HG02981 (cell line): ENCODE data around the gene ZSCAN32.

ENCODE experiments used
- ATAC-seq: cut with Tn5 transposase; IDR thresholded peaks from one replicate; pipeline ENCODE4 v1.9.1; 2021; ENCODE audit warnings: mild to moderate bottlenecking, moderate library complexity; ENCODE audit not compliant: unreplicated experiment

The ZSCAN32 gene

DNA sequence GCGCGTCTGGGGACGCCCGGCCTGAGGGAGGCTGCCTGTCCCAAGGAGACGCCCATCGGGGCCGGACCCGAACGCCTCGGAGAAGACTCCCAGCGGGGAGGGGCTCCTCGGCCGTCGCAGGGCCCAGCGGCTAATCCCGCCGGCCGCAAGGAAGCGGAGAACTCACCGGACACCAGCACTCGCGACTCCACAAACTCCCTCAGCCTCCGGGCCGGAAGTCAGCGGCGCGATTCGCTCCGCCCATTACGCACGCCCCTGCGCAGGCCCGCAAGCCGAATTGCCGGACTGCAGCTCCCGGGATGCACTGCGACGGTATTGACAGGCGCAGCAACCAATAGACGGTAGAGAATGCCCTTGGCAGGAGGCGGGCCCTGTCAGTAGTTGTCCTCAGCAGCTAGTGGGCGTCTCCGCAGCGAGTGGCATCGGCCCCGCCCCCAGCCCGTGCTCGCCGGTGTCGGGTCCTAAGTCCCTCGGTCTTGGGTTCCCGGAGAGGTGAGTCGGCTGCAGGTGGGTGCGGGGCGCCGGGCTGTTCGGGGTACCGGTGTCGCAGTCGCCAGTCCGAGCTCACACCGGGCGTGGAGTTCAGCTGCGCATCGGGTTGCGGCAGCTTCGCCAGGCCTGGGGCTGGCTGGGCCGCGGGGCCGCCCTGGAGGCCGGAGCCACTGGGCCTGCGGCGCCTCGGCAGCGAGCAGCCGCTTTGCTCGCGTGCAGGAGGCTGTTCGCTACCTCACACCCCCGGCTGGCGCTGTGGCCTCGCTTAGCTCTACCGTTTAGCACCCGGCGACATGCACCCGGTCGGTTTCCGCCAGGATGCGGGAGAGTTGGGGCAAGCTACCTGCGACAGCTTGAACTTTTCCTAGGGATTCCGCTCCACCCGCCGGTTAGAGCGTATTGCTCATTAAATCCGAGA is at the start of gene ZSCAN32, which contains the start of gene ZNF174:
Gene ZSCAN32, minus strand, starts transcription at position 226 of the 910 bp plus-strand sequence. CDS start 3,447 bp downstream, outside the sequence.
Gene ZNF174, plus strand, starts transcription at position 437 of the 910 bp plus-strand sequence. CDS start 790 bp downstream, outside the sequence.
- peak; percentile 95 for ATAC-seq

DNA sequence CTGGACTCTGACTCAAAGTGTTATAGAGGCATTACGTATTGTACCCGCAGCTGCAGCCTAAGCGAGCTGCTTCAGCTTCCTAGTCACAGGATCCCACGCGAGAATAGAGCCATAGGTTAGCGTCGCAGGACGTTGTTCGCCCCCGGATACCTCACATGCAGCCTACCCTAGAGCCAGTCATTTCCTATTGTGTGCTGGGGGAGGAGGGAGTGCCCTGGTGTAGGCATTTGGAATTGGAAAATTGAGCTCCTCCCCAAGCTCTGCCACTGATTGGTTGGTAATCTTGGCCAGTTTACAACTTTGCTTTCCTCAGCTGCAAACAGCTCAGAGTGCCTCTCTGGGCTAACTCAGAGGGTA is 43.2 kb upstream of the ZSCAN32 start:
- peak; percentile 11 for ATAC-seq

DNA sequence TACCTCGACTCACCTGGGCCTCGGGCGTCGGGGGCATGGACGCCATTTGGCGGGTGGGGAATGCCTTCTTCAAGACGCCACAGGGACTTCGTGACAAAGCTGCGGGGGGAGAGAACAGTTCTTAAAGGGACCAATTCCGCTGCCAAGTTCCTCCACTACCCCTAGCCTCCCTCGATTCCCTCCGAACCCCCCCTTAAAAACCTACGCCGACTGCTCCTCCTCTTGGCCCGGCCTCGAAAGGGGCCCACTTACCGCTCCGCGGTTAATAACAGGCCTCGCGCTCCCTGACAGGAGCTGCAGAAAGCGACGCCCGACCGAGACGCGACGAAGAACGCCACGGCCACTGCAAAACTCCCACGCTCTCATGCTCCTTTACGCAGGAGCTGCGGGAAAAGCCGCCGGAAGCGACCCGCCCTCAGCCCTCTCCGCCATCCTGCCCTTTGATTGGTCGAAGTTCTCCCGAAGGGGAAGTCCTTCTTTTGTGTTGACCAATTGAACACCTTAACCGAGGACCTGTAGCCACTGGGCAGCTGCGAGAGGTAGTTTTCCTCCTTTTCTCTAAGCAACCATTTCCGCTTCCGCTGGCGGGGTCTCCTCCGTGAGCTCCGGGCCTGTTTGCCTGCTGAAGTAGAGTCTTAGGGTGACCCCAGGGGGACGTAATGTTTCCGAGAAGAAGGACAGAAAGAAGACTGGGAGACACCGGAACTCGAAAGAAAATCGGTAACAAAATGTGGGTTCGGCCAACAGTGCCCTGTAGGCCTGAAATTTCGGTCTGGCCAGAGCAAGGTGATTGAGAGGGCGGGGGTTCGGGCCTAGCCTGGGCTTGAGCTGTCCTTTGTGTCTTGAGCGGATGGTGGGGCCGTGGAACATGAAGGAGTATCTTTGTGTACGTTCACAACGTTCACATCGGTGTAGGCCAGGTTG is 42.6 kb upstream of the ZSCAN32 start, which contains the start of the genes NAA60 and ZNF597:
Gene NAA60, plus strand, starts transcription at position 573 of the 924 bp plus-strand sequence. CDS start 32,548 bp downstream, outside the sequence.
Gene ZNF597, minus strand, starts transcription at position 397 of the 924 bp plus-strand sequence. Its CDS starts 351 bp downstream, at position 46.
- peak; percentile 91 for ATAC-seq

DNA sequence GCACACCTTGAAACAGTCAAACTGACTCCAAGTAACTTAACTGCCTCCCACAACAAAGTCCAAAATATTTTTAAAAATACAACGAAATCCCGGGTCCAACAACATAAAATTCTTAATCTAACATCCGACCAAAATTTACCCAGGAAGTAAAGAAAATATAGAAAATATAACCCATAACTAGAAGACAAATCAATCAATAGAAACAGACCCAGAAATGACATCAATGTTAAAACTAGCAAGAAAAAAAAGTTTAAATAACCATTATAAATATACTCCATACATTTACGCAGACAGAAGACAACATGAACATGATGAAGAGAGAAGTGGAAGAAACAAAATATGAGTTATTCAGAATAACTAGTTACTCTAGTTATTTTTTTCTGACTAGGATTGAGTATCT is 38.8 kb upstream of the ZSCAN32 start:
- ATAC-seq, result no peak

GRCh38 chr16:3434373-3434772 is 33.6 kb upstream of the ZSCAN32 start:
- ATAC-seq, result no peak

DNA sequence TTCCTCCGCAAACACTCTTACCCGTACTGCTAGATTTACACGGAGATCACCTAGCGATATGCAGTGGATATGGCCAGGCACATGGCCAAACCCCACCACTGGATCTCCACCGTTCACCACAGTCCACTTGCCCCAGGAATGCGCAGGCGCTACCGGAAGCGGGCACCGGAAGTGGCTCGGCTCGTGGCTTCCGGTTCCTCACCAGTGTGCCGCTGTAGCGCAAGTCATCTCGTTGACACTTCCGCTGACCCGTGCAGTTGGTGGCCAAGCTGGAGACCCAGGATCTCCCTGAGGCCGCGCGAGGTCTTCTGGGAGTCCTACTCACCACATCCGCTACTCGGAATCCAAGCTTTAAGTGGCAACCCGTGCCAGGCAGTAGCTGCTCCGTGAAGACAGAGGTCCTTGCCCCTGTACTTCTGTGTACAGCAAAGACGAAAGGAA is 31.0 kb upstream of the ZSCAN32 start:
- no peak for ATAC-seq

DNA sequence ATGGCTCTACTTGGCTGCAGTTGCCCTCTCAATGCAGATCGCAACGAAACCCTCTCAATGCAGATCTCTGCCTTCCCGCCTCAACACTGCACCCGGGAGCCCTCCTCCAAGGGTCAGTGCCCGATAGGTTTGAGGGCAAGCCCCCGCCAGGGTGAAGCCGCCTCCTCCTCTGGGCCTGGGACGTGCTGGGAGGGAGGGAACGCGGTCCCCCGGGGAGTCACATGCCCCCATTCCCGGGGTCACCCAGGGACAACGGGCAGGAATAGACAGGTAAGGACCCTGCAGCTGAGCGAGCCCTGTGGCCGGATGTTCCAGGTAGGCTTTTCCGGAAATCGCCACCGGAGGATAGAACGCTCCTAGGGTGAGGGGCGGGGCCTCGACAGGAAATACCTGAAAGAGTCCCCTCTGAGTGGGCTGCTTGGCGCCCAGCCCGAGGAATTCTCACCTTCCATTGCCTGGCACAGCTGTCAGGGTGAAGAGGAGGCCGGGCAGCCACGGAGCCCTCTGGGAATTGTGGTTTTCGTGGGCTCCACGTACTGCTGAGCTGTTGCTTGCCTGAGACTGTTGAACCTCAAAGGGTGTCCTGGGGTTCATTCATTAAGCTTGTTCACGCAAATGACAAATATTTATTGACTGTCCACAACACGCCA is 13.1 kb upstream of the ZSCAN32 start:
- ATAC-seq, result no peak

DNA sequence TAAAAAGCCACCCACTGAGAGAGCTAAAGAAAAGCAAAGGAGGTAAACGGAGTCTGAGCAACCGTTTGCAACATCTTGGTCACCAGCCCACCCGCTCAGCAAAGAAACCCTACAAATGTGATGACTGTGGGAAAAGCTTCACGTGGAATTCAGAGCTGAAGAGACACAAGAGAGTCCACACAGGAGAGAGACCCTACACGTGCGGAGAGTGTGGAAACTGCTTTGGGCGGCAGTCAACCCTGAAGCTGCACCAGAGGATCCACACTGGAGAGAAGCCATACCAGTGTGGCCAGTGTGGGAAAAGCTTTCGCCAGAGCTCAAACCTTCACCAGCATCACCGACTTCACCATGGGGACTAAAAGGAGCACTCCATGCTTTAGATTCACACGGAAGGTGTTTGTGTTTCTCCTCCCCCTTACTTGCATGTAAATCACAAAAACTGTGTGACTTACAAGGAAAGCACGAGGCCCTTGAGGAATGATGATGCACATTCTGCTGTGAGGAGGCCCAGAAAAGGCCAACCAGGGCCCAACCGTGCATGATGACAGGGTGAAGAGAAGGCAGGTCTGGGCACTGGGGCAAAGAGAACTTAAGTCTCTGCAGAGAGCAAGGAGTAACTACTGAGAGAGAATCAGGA is 7.9 kb upstream of the ZSCAN32 start:
- ATAC-seq, result no peak

- ATAC-seq, result no peak
Observed at GRCh38 chr16:3401719-3402397, 1.1 kb upstream of the ZSCAN32 start.

GRCh38 chr16:3400446-3400778 is 392 bp downstream of the ZSCAN32 start:
- no peak for ATAC-seq

DNA sequence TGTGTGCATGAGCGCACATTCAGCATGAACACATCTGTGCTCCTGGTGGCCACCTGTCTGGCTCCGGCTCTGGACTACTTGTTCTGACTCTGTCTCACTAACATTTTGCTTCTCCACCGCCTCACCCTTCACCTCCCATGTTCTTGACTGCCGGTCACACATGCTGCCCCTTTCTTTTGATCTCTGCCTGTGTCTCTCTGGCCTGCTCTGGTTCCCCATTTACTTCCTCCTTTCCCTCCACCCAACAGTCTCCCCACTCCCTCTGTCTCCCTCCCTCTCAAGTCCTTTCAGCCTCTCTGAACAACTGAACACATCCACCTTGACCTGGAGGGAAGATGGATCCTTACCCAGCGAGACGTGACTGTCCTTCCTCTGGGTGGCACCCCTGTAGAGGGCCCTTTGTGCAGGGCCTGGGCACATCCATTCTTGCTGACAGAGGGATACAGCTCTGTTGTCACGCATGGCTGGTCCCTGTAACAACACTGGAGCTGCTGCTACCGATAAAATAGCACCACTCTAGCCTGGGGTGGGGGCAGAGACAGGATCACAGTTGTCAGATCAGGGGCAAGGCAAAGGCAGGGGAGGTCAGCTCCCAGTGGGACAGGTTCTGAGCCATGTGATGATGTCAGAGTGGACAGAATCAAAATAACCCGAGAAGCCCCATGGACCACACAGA is 11.0 kb downstream of the ZSCAN32 start:
- ATAC-seq, result no peak

- no peak for ATAC-seq
Observed at GRCh38 chr16:3388325-3388724, 12.5 kb downstream of the ZSCAN32 start.

DNA sequence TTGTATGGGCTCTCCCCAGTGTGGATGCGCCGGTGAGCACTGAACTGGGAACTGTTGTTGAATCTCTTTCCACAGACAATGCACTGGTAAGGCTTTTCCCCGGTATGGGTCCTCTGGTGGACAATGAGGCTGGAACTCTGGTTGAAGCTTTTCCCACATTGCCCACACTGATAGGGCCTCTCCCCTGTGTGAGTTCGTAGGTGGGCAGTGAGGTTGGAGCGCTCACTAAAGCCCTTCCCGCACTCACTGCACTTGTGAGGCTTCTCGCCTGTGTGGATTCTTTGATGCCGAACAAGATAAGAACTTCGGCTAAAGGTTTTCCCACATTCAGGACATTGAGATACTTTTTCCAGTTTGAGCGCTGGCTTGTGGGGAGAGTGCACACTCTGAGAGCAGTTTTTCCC is 17.8 kb downstream of the ZSCAN32 start:
- no peak for ATAC-seq

GRCh38 chr16:3377917-3378316 is 22.9 kb downstream of the ZSCAN32 start:
- no peak for ATAC-seq

DNA sequence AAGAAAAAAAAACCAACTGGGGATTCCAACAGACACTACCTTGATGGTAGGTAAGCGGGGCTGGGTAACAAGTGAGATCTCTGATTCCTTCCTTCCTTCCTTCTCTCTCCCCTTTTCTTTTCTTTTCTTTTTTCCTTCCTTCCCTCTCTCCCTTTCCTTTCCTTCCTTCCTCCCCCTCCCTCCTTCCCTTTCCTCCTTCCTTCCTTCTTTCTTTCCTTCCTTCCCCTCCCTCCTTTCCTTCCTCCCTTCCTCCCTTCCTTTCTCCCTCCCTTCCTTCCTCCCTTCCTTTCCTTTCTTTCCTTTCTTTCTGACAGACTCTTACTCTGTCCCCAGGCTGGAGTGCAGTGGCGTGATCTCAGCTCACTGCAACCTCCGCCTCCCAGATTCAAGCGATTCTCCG is 25.1 kb downstream of the ZSCAN32 start:
- no peak for ATAC-seq

- no peak for ATAC-seq
Observed at GRCh38 chr16:3369073-3369472, 31.7 kb downstream of the ZSCAN32 start.

- no peak for ATAC-seq
Observed at GRCh38 chr16:3364774-3365427, 35.9 kb downstream of the ZSCAN32 start.

GRCh38 chr16:3363793-3364192 is 37.0 kb downstream of the ZSCAN32 start:
- no peak for ATAC-seq

GRCh38 chr16:3362931-3363330 is 37.9 kb downstream of the ZSCAN32 start:
- ATAC-seq, result no peak
